A673 (cell line): ENCODE results near the gene CCDC137. TPM values are rescaled to one million over a fixed set of nuclear protein-coding genes. Genes with fewer than 3 reads are reported as not detected.

Experiments used
- BruUV-seq: library from RNA; stranded (reverse); fragments of 400-500 nt; replicated peaks from 2 replicates; lab custom pipeline; 2021; lab: Mats Ljungman, UMichigan
- CTCF ChIA-PET: fragments of 300-600 bp; sonication (Branson Sonifier 250); formaldehyde crosslinking; loops from one replicate; lab custom pipeline; 2022; ENCODE audit warnings: antibody characterized with exemption; lab: Charles Lee
- POLR2A ChIA-PET: fragments of 300-600 bp; sonication (Branson Sonifier 250); formaldehyde crosslinking; loops from one replicate; lab custom pipeline; 2022; ENCODE audit warnings: antibody characterized with exemption; ENCODE audit not compliant: low non-redundant PET; lab: Charles Lee
- DNase-seq: peaks from one replicate; pipeline ENCODE4 v3.0.0-alpha.2; 2015; ENCODE audit warnings: low spot score
- H3K27ac ChIP-seq: fragments of 200-600 bp; sonication (generic); 2 replicates; pipeline ENCODE4 v1.5.1; 2016; ENCODE audit warnings: mixed run types, low read depth, mild to moderate bottlenecking, mixed read lengths, antibody characterized with exemption, low read length; ENCODE audit not compliant: poor library complexity, severe bottlenecking
- H3K27me3 ChIP-seq: fragments of 200-600 bp; sonication (generic); replicated peaks from 2 replicates; pipeline ENCODE4 v1.6.1; 2017; ENCODE audit warnings: mixed run types, low read depth, mild to moderate bottlenecking, mixed read lengths, antibody characterized with exemption, low read length; ENCODE audit not compliant: insufficient read depth, poor library complexity
- H3K36me3 ChIP-seq: fragments of 200-600 bp; sonication (generic); 2 replicates; pipeline ENCODE4 v1.6.1; 2016; ENCODE audit warnings: mixed run types, mild to moderate bottlenecking, mixed read lengths, antibody characterized with exemption, low read length; ENCODE audit not compliant: insufficient read depth, poor library complexity, severe bottlenecking
- H3K4me1 ChIP-seq: fragments of 200-600 bp; sonication (generic); 2 replicates; pipeline ENCODE4 v1.6.1; 2017; ENCODE audit warnings: mixed run types, mild to moderate bottlenecking, mixed read lengths, antibody characterized with exemption, low read length; ENCODE audit not compliant: insufficient read depth, poor library complexity, severe bottlenecking
- H3K4me3 ChIP-seq: fragments of 200-600 bp; sonication (generic); 2 replicates; pipeline ENCODE4 v1.5.1; 2016; ENCODE audit warnings: low read depth, mixed run types, mild to moderate bottlenecking, mixed read lengths, low read length; ENCODE audit not compliant: poor library complexity, severe bottlenecking
- H3K9me3 ChIP-seq: fragments of 200-600 bp; sonication (generic); 2 replicates; pipeline ENCODE4 v1.6.1; 2016; ENCODE audit warnings: mixed run types, low read depth, mild to moderate bottlenecking, mixed read lengths, antibody characterized with exemption, low read length; ENCODE audit not compliant: poor library complexity, severe bottlenecking
- EZH2 ChIP-seq: fragments of 200-600 bp; sonication (generic); IDR thresholded peaks from 2 replicates; pipeline ENCODE4 v1.6.1; 2017; ENCODE audit warnings: borderline replicate concordance, low read depth, mild to moderate bottlenecking, mixed read lengths, antibody characterized with exemption, low read length; ENCODE audit not compliant: poor library complexity, severe bottlenecking
- intact Hi-C: fragments of 100-400 bp; cut with micrococcal nuclease; formaldehyde crosslinking; loops from one replicate; pipeline ENCODE4 v1.10.0; 2022; ENCODE audit not compliant: unreplicated experiment
- total RNA-seq: library from RNA; stranded (reverse); gene quantifications from 2 replicates; pipeline ENCODE4 v1.2.3, GENCODE V29; 2021
- TF ChIP-seq, protein P1 (sequence below): fragments of 300-800, 200-600 bp; sonication (generic); conservative IDR thresholded peaks from 2 replicates; pipeline ENCODE4 v1.5.1; 2017; ENCODE audit warnings: low read depth, mild to moderate bottlenecking, antibody characterized with exemption, low read length, moderate library complexity, mixed read lengths

The CCDC137 gene
- total RNA-seq, 1 experiment from 2014 or later = 56.3 TPM

DNA sequence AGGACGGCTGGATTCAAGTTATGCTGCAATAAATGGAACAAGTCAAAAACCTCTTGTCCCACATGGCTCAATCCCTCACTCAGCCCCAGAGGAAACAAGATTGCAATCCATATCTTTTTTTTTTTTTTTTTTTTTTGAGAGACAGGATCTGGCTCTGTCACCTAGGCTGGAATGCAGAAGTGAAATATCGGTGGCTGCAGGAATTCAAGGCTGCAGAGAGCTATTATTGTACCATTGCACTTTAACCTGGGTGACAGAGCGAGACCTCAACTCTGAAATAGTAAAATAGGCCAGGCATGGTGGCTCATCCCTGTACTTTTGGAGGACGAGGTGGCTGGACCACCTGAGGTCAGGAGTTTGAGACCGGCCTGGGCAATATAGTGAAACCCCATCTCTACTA lies 7.5 kb upstream of the CCDC137 start:
- POLR2A ChIA-PET = no interaction called here
- Histone ChIP-seq H3K4me1 (no peaks in the 10 kb centered on the region), H3K9me3 (no peaks in the 10 kb centered on the region), H3K36me3 (no peaks in the 10 kb centered on the region), H3K27me3 (no peaks in the 10 kb centered on the region), H3K4me3 (no peak overlapping the region), H3K27ac (no peak overlapping the region)
- DNase-seq = no peak
- intact Hi-C loops = no loop called here
- BruUV-seq = no TSS peak
- CTCF ChIA-PET = no interaction called here
- TF ChIP-seq EZH2 = no peak
- TF ChIP-seq, protein P1, sequence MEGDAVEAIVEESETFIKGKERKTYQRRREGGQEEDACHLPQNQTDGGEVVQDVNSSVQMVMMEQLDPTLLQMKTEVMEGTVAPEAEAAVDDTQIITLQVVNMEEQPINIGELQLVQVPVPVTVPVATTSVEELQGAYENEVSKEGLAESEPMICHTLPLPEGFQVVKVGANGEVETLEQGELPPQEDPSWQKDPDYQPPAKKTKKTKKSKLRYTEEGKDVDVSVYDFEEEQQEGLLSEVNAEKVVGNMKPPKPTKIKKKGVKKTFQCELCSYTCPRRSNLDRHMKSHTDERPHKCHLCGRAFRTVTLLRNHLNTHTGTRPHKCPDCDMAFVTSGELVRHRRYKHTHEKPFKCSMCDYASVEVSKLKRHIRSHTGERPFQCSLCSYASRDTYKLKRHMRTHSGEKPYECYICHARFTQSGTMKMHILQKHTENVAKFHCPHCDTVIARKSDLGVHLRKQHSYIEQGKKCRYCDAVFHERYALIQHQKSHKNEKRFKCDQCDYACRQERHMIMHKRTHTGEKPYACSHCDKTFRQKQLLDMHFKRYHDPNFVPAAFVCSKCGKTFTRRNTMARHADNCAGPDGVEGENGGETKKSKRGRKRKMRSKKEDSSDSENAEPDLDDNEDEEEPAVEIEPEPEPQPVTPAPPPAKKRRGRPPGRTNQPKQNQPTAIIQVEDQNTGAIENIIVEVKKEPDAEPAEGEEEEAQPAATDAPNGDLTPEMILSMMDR = no peak

DNA sequence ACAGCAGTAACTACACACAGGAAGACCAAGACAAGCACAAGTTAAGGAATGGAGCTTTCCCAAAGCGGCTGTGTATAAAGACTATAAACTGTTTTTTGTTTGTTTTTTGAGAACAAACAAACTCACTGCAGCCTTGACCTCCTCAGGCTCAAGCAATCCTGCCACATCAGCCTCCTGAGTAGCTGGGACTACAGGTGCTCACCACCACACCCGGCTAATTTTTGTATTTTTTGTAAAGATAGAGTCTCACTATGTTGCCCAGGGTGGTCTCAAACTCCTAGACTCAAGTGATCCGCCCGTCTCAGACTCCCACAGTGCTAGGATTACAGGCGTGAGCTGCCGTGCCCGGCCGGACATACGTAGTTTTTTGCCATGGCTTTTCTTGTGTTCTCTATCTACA lies 6.1 kb upstream of the CCDC137 start:
- H3K36me3 ChIP-seq = peaks cover 7% of the 10 kb centered on the region
- intact Hi-C loops = no loop called here
- no peaks in the 10 kb centered on the region for H3K27me3 ChIP-seq
- ChIA-PET POLR2A (interaction anchor here (0.5 kb wide), 1 partner anchor 12 kb away, joined by 3 read pairs; no protein-coding TSS in a partner anchor), CTCF (no interaction called here)
- BruUV-seq = no TSS peak
- no peak overlapping the region for H3K4me3 ChIP-seq
- H3K27ac ChIP-seq = no peak overlapping the region
- H3K9me3 ChIP-seq = no peaks in the 10 kb centered on the region
- TF ChIP-seq, protein P1 = no peak
- no peak for TF ChIP-seq EZH2
- no peak for DNase-seq
- H3K4me1 ChIP-seq = peaks cover 6% of the 10 kb centered on the region

DNA sequence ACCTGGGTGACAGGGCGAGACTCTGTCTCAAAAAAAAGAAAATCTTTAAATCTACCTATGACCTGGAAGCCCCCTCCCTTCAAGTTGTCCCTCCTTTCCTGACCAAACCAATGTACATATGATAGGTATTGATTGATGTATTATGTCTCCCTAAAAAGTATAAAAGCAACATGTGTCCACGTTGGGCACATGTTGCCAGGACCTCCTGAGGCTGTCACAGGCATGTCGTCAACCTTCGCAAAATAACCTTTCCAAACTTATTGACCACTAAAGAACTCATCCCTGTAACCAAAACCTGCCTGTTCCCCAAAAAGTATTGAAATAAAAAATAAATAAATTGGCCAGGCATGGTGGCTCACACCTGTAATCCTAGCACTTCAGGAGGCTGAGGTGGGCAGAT lies 4.5 kb upstream of the CCDC137 start:
- no peak overlapping the region for H3K27ac ChIP-seq
- POLR2A ChIA-PET = no interaction called here
- TF ChIP-seq EZH2 = no peak
- TF ChIP-seq, protein P1 = no peak
- peaks cover 9% of the 10 kb centered on the region for H3K4me1 ChIP-seq
- DNase-seq = no peak
- CTCF ChIA-PET = no interaction called here
- no TSS peak for BruUV-seq
- peaks cover 7% of the 10 kb centered on the region for H3K36me3 ChIP-seq
- H3K9me3 ChIP-seq = no peaks in the 10 kb centered on the region
- no peak overlapping the region for H3K4me3 ChIP-seq
- H3K27me3 ChIP-seq = no peaks in the 10 kb centered on the region
- intact Hi-C loops = no loop called here
